T1000 (cell line): ENCODE measurements around the gene B4GALT5.
"Not testable (repeated sequence)": the region's sequence is repeated elsewhere in the genome, so short reads cannot be mapped to it uniquely, and the experiment has no call there.

ENCODE experiments used
- DNase-seq: peaks from one replicate; lab custom pipeline; 2025; ENCODE audit warnings: mixed read lengths; lab: John Stamatoyannopoulos, UW

B4GALT5 gene

GRCh38 chr20:49628280-49628679 is 85.4 kb downstream of the B4GALT5 start:
- not testable (repeated sequence) for DNase-seq

DNA sequence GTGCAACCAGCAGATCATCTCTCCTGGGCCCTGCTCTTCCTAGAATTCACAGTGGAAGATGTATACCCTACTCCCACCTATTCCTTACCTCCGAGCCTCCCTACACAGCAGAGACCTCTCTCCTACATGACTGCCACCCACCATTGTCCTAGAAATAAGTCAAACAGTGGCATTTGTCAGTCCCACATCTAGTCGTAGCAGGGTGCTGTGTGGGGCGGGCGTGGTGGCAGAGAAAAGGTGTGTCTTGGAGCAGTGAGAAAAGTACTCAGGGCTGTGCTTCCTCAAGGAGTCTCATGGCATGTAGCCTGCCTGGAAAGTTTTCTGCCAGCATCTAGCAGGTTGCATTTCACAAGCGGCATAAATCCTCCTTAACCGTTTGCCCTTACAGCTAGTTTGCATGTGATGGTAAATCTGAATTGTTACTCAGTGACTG is 86.3 kb downstream of the B4GALT5 start:
- no peak for DNase-seq

- not testable (repeated sequence) for DNase-seq
Measured at GRCh38 chr20:49624988-49625387, 88.7 kb downstream of the B4GALT5 start.

- no peak for DNase-seq
Measured at GRCh38 chr20:49624317-49624716, 89.4 kb downstream of the B4GALT5 start.

GRCh38 chr20:49622243-49622642 is 91.4 kb downstream of the B4GALT5 start:
- no peak for DNase-seq

GRCh38 chr20:49620364-49621240 is 93.1 kb downstream of the B4GALT5 start:
- no peak for DNase-seq

- DNase-seq: no peak
Measured at GRCh38 chr20:49619113-49620048, 94.3 kb downstream of the B4GALT5 start.

- DNase-seq: no peak
Measured at GRCh38 chr20:49618289-49618688, 95.4 kb downstream of the B4GALT5 start.

- DNase-seq: not testable (repeated sequence)
Measured at GRCh38 chr20:49617394-49617793, 96.3 kb downstream of the B4GALT5 start.

- no peak for DNase-seq
Measured at GRCh38 chr20:49616154-49617007, 97.3 kb downstream of the B4GALT5 start.

- no peak for DNase-seq
Measured at GRCh38 chr20:49615401-49616153, 98.1 kb downstream of the B4GALT5 start.

GRCh38 chr20:49615051-49615400 is 98.7 kb downstream of the B4GALT5 start:
- not testable (repeated sequence) for DNase-seq

- DNase-seq: no peak
Measured at GRCh38 chr20:49614338-49615050, 99.2 kb downstream of the B4GALT5 start.

DNA sequence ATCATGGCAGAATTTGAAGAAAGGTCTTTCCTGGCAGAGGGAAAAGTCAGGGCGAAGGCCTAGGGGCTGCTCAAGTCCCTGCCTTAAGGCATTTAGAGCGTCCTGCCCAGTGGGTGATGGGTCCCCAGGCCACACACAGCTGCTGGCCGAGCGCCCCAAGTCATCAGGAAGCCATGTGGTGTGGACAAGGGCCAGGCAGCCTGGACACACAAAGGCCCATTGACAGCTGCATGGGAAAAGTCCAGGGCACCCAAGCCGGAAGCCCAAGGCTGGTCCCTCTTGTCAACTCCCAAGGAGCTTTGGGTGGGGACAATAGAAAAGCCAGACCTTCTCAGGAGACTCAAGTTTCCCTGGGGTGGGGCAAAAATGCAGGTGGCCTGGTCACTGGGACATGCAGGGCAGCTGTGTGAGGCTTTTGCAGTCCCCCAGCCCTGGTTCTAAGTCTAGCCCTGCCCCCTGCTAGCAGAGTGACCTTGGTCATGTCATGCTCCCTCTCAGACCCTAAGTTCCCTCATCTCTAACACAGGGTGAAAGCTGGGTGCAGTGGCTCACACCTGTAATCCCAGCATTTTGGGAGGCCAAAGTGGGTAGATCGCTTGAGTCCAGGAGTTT is 101.4 kb downstream of the B4GALT5 start:
- no peak for DNase-seq

GRCh38 chr20:49611539-49612126 is 102.0 kb downstream of the B4GALT5 start:
- DNase-seq: not testable (repeated sequence)

DNA sequence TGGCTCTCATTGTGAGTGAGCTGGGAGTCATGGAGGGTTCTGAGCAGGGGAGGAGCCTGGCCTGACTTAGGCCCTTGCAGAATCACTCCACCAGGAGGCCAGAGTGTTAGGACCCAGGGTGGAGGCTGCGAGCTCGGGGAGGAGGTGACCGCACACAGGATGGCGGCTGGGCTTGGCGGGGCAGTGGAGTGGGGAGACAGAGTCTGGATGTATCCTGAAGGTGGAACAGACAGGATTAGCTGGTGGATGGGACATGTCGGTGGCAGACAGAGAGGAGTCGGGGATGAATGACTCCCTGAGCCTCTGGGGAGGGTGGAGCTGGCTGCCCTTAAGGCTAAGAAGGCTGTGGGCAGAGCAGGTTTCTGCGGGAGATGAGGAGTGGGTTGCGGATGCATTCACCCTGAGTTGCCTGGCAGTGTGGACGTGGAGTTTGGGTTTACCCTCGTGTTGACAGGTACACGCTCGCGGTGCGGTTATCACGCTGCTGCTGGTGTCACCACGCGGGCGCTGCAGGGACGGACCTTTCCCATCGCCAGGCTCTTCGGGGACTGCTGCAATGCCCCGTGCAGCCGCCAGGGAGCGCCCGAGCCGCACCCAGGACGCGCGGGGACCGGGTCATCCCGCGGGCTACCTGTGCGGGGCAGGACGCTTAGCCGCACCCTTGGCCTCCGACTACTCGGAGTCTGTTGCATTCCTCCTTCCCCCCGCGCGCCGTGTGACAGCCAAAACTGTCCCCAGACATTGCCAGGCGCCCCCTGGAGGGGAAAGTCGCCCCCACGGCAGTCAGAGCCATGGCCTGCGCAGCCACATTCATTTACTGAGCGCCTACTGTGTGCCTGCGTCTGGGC is 102.8 kb downstream of the B4GALT5 start:
- peak; percentile 87 for DNase-seq

DNA sequence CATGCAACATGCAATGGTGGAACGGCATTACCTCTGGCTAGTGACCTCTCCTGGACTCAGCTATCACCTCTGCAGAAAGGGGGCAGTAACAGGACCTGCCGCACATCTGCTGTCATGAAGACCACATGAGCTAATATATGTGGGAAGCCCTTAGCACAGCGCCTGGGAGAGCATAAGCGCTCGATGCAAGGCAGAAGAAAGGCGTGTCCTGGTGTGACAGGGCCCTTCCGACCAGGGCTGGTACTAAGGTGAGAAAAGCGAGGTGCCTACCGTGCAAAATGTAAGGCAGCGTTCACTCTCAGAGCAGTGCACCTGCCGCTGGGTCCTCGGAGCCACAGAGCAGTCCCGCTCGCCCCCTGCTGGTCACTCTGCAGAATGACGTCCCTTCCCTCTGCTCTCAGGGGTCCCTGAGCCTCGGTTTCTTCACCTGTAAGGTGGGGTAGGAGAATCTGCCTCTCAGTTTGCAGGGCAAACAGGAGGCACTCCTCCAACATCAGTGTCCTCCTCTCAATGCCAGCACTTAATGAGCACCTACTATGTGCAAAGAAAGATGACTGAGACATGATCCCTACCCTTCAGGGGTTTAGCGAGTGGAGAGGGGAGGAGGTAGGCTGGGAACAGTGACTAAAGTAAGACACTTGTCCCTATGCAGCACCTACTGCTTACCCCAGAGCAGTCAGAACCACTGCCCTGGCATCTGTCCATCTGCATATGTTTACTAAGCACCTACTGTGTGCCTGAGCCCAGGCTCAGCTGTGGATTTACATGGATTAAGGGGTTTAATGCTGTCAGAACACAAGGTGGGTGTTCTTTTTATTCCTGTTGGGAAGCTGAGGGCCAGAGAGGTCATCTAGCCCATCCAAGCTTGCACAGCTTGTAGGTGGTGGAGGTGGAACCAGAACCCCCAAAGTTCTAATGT is 104.7 kb downstream of the B4GALT5 start:
- peak; percentile 56 for DNase-seq
